Activated T-helper 2 cell treated with anti-CD3 and anti-CD28 coated beads, Interferon-gamma antibody, Interleukin-2, Interleukin-4, amounts not matched to agents 10 μg/mL and 5 μg/mL and 100 μg/mL, durations not matched to agents 14 hours and 24 hours and 36 hours (primary cell): ENCODE measurements around the gene C16orf87. TPM values are rescaled to one million over a fixed set of nuclear protein-coding genes. Genes with fewer than 3 reads are reported as not detected.
"Not testable (repeated sequence)": the region's sequence is repeated elsewhere in the genome, so short reads cannot be mapped to it uniquely, and the experiment has no call there.

Experiments used
- DNase-seq: peaks from one replicate; pipeline ENCODE4 v3.0.0; 2021; ENCODE audit warnings: low spot score
- H3K27ac Mint-ChIP-seq: one replicate; pipeline ENCODE4 v1.8.0; 2021; ENCODE audit warnings: mixed read lengths
- H3K27me3 Mint-ChIP-seq: one replicate; pipeline ENCODE4 v1.8.0; 2021; ENCODE audit warnings: low read depth, mixed read lengths
- H3K36me3 Mint-ChIP-seq: one replicate; pipeline ENCODE4 v1.8.0; 2021; ENCODE audit warnings: low read depth, mixed read lengths
- H3K4me1 Mint-ChIP-seq: one replicate; pipeline ENCODE4 v1.8.0; 2021; ENCODE audit warnings: low read depth, mixed read lengths
- H3K4me3 Mint-ChIP-seq: one replicate; pipeline ENCODE4 v1.8.0; 2021; ENCODE audit warnings: low read depth, mild to moderate bottlenecking, moderate library complexity, mixed read lengths
- H3K9me3 Mint-ChIP-seq: one replicate; pipeline ENCODE4 v1.8.0; 2021; ENCODE audit warnings: mixed read lengths
- intact Hi-C: fragments of 100-400 bp; cut with micrococcal nuclease; formaldehyde crosslinking; loops from one replicate; pipeline ENCODE4 v1.15.1; 2023
- total RNA-seq: library from RNA; stranded (reverse); gene quantifications from 2 replicates; pipeline ENCODE4 v1.2.3, GENCODE V29; 2022

Gene C16orf87
- total RNA-seq, result 20.1 and 24.0 TPM in 2 replicates

DNA sequence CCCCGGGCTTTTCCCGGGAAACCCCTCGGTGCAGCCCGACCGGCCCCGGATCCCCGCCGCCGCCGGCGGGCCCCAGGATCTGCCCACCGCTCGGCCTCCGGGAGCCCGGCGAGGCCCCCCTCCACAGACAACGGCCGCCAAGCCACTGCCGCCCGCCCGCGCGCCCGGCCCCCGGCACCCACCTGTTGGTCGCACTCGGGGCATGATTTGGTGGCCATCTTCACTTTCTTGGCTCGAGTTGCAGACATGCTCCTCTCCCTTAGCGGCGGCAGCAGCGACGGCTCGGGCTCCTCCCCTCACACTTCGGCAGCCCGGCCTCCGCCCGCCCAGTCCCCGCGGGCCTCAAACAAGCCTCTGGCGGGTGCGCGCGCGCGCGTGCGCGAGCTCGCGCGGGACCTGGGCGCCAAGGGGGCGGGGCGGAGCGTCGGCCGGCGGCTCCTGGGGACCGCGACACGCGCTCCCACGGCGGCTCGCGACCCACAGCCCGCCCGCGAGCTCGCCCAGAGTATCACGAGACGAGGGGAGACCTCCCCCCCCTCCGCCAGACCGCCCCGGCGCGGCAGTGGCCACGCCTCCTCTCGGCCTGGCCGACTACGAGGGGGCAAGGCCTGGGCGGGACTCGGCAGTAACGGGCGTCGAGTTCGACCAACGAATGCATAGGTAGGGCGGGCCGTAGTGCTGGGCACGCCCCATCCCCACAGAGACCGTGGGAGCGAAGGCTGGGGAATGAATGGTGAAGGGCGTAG lies at the start of gene C16orf87:
Gene C16orf87, minus strand, starts transcription at position 279 of the 746 bp plus-strand sequence. Its CDS starts 31 bp downstream, at position 248.
- peaks cover 31% of the 10 kb centered on the region for H3K4me1 Mint-ChIP-seq
- H3K36me3 Mint-ChIP-seq, result peaks cover 14% of the 10 kb centered on the region
- H3K9me3 Mint-ChIP-seq, result no peaks in the 10 kb centered on the region
- peak within 1 kb of the TSS; percentile 98 for H3K4me3 Mint-ChIP-seq
- DNase-seq, result peak; percentile 89
- H3K27me3 Mint-ChIP-seq, result peaks cover 11% of the 10 kb centered on the region
- peak within 1 kb of the TSS; percentile 99 for H3K27ac Mint-ChIP-seq
- intact Hi-C loops, result loop anchor here (1.0 to 5.0 kb wide), 4 partner anchors 9 to 1781 kb away; partner anchors contain the start of genes GPT2, N4BP1, ORC6 and VPS35

DNA sequence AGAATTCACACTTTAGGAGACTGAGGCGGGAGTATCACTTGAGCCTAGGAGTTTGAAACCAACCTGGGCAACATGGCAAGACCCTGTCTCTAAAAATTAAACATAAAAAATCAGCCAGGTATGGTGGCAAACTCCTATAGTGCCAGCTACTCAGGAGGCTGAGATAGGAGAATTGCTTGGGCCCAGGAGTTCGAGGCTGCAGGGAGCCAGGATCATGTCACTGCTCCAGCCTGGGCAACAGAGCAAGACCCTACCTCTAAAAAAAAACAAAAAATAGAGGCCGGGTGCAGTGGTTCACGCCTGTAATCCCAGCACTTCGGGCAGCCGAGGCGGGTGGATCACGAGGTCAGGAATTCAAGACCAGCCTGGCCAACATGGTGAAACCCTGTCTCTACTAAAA lies 44.3 kb upstream of the C16orf87 start:
- H3K9me3 Mint-ChIP-seq, result no peaks in the 10 kb centered on the region
- H3K27me3 Mint-ChIP-seq, result peaks cover 5% of the 10 kb centered on the region
- no peaks in the 10 kb centered on the region for H3K36me3 Mint-ChIP-seq
- no peak overlapping the region for H3K27ac Mint-ChIP-seq
- no peak overlapping the region for H3K4me3 Mint-ChIP-seq
- intact Hi-C loops, result no loop called here
- H3K4me1 Mint-ChIP-seq, result no peaks in the 10 kb centered on the region
- no peak for DNase-seq

GRCh38 chr16:46873201-46873600 lies 42.2 kb upstream of the C16orf87 start:
- Mint-ChIP-seq H3K27ac (no peak overlapping the region), H3K4me3 (no peak overlapping the region)
- intact Hi-C loops, result no loop called here

DNA sequence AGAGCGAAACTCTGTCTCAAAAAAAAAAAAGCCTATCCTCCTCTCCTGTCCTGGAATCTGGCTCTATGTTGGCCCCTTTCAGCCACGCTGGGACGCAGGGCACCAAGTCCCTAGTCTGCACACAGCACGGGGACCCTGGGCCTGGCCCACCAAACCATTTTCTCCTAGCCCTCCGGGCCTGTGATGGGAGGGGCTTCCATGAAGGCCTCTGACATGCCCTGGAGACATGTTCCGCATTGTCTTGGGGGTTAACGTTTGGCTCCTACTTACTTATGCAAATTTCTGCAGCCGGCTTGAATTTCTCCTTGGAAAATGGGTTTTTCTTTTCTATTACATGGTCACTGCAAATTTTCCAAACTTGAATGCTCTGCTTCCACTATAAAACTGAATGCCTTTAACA lies 40.6 kb upstream of the C16orf87 start:
- no peaks in the 10 kb centered on the region for H3K9me3 Mint-ChIP-seq
- intact Hi-C loops, result no loop called here
- no peak overlapping the region for H3K27ac Mint-ChIP-seq
- H3K4me1 Mint-ChIP-seq, result no peaks in the 10 kb centered on the region
- H3K36me3 Mint-ChIP-seq, result no peaks in the 10 kb centered on the region
- no peaks in the 10 kb centered on the region for H3K27me3 Mint-ChIP-seq
- DNase-seq, result no peak
- no peak overlapping the region for H3K4me3 Mint-ChIP-seq

More at GRCh38 chr16:46873201-46873600, 42.2 kb upstream of the C16orf87 start:
- Mint-ChIP-seq H3K9me3 (no peaks in the 10 kb centered on the region), H3K27me3 (no peaks in the 10 kb centered on the region), H3K36me3 (no peaks in the 10 kb centered on the region), H3K4me1 (no peaks in the 10 kb centered on the region)
- DNase-seq, result no peak

DNA sequence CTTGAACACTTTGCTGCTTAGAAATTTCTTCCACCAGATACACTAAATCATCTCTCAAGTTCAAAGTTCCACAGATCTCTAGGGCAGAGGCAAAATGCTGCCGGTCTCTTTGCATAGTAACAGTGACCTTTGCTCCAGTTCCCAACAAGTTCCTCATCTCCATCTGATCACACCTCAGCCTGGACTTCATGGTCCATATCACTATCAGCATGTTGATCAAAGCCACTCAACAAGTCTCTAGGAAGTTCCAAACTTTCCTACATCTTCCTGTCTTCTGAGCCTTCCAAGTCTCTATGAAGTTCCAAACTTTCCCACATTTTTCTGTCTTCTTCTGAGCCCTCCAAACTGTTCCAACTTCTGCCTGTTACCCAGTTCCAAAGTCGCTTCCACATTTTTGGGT lies 37.9 kb upstream of the C16orf87 start:
- H3K9me3 Mint-ChIP-seq, H3K4me3 Mint-ChIP-seq, intact Hi-C loops, H3K27ac Mint-ChIP-seq, DNase-seq, H3K36me3 Mint-ChIP-seq, H3K4me1 Mint-ChIP-seq, H3K27me3 Mint-ChIP-seq: not testable (repeated sequence)

- H3K36me3 Mint-ChIP-seq, H3K27me3 Mint-ChIP-seq, H3K9me3 Mint-ChIP-seq, H3K27ac Mint-ChIP-seq, DNase-seq, intact Hi-C loops, H3K4me3 Mint-ChIP-seq: not testable (repeated sequence)
- peaks cover 15% of the 10 kb centered on the region for H3K4me1 Mint-ChIP-seq
These were observed 36.5 kb upstream of the C16orf87 start for GRCh38 chr16:46867486-46867885.

DNA sequence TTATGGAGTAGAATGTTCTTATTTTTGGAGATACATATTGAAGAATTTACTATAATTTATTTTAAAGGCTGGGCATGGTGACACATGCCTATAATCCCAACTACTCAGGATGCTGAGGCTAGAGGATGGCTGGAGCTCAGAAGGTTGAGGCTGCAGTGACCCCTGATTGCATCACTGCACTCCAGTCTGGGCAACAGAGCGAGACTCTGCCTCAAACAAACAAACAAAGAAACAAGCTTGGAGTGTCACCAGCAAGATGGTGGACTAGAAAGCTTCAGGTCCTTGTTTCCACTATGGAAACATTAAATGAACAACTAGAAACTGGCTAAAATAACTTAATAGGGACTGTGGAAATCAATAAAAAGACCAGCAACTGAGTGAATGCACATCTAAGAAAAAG lies 35.3 kb upstream of the C16orf87 start:
- no peak overlapping the region for H3K4me3 Mint-ChIP-seq

GRCh38 chr16:46862555-46863447 lies 31.8 kb upstream of the C16orf87 start:
- intact Hi-C loops, result loop anchor here (2.0 kb wide), 1 partner anchor 22 kb away; the partner anchor contains the start of gene GPT2
- DNase-seq, result no peak
- Mint-ChIP-seq H3K27me3 (no peaks in the 10 kb centered on the region), H3K9me3 (peaks cover 10% of the 10 kb centered on the region), H3K4me3 (no peak overlapping the region), H3K36me3 (peaks cover 4% of the 10 kb centered on the region), H3K4me1 (peaks cover 31% of the 10 kb centered on the region), H3K27ac (peak overlapping the region; percentile 56)

More for the DNA sequence above, 35.3 kb upstream of the C16orf87 start:
- peaks cover 21% of the 10 kb centered on the region for H3K4me1 Mint-ChIP-seq
- H3K9me3 Mint-ChIP-seq, result peaks cover 10% of the 10 kb centered on the region
- intact Hi-C loops, result no loop called here
- no peak for DNase-seq
- no peak overlapping the region for H3K27ac Mint-ChIP-seq
- peaks cover 4% of the 10 kb centered on the region for H3K36me3 Mint-ChIP-seq
- no peaks in the 10 kb centered on the region for H3K27me3 Mint-ChIP-seq

- Mint-ChIP-seq H3K36me3 (peaks cover 4% of the 10 kb centered on the region), H3K9me3 (peaks cover 10% of the 10 kb centered on the region), H3K4me1 (peaks cover 33% of the 10 kb centered on the region), H3K27ac (peak overlapping the region; percentile 67), H3K27me3 (no peaks in the 10 kb centered on the region), H3K4me3 (no peak overlapping the region)
- no peak for DNase-seq
- intact Hi-C loops, result no loop called here
These were observed 28.8 kb upstream of the C16orf87 start for GRCh38 chr16:46859719-46860152.

GRCh38 chr16:46858151-46858550 lies 27.2 kb upstream of the C16orf87 start:
- peaks cover 4% of the 10 kb centered on the region for H3K36me3 Mint-ChIP-seq
- H3K4me1 Mint-ChIP-seq, result peaks cover 24% of the 10 kb centered on the region
- H3K27ac Mint-ChIP-seq, result no peak overlapping the region
- H3K9me3 Mint-ChIP-seq, result peaks cover 10% of the 10 kb centered on the region
- intact Hi-C loops, result no loop called here
- no peak for DNase-seq
- no peak overlapping the region for H3K4me3 Mint-ChIP-seq
- H3K27me3 Mint-ChIP-seq, result no peaks in the 10 kb centered on the region

- intact Hi-C loops, result no loop called here
- Mint-ChIP-seq H3K27me3 (no peaks in the 10 kb centered on the region), H3K4me3 (no peak overlapping the region), H3K36me3 (peaks cover 4% of the 10 kb centered on the region), H3K9me3 (peaks cover 6% of the 10 kb centered on the region), H3K4me1 (peaks cover 17% of the 10 kb centered on the region), H3K27ac (no peak overlapping the region)
- DNase-seq, result no peak
These were observed 26.5 kb upstream of the C16orf87 start for GRCh38 chr16:46857368-46857945.

- H3K4me1 Mint-ChIP-seq, result peaks cover 8% of the 10 kb centered on the region
- no peak overlapping the region for H3K4me3 Mint-ChIP-seq
- no peaks in the 10 kb centered on the region for H3K9me3 Mint-ChIP-seq
- intact Hi-C loops, result loop anchor here (2.0 kb wide), 1 partner anchor 73 kb away; no protein-coding TSS in a partner anchor
- H3K36me3 Mint-ChIP-seq, result no peaks in the 10 kb centered on the region
- DNase-seq, result no peak
- H3K27me3 Mint-ChIP-seq, result peaks cover 2% of the 10 kb centered on the region
- H3K27ac Mint-ChIP-seq, result no peak overlapping the region
These were observed 24.4 kb upstream of the C16orf87 start for GRCh38 chr16:46855389-46855788.
